ENCODE measurements around the gene PGM2L1. TPM values are rescaled to one million over a fixed set of nuclear protein-coding genes. Genes with fewer than 3 reads are reported as not detected.

PGM2L1 gene
- total and polyA plus RNA-seq, 10 donors, result 0.37 to 7.1 (median 4.9) TPM

DNA sequence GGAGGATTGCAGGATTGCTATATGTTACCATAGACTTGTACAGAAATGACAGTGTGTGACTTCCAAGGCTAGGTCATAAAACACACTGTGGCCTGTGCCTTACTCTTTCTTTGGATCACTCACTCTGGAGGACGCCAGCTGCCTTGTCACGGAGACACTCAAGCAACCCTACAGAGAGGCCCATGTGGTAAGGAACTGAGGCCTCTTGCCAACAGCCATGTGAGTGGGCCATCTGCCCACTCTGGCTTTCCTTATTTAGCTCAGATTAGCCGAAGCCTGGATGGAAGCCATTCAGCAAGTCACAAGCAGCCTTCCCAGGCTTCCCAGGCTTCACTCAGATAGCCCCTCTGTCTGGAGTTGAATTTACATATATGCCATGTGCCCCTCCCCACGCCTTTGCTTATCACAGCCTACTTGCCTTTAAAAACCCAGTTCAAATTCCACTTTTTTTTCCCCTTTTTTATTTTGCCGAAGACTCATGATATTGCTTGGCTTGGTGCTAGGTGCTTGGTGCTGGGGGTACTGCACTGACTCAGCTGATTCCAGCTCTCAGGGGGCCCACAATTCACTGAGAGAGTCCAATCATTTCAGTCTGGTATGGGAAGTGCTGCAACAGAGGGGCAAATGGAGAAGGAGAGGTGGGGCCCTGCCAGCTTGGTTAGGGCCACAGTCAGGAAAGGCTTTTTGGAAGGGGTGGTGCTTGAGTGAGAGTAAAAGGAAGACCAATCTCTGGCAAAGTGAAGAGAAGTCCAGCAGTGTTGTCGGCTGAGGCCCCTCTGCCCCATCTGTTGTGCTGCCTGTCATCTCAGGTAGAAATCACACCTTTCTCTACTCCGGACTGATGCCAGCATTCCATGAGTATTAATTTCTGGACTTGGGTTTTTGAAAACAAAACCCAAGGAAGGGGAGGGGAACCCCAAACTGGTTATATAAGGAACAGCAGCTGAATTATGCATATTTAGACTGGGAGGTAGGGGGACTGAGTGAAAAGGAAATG, 72.3 kb downstream of the PGM2L1 start:
- TF ChIP-seq, protein P1, sequence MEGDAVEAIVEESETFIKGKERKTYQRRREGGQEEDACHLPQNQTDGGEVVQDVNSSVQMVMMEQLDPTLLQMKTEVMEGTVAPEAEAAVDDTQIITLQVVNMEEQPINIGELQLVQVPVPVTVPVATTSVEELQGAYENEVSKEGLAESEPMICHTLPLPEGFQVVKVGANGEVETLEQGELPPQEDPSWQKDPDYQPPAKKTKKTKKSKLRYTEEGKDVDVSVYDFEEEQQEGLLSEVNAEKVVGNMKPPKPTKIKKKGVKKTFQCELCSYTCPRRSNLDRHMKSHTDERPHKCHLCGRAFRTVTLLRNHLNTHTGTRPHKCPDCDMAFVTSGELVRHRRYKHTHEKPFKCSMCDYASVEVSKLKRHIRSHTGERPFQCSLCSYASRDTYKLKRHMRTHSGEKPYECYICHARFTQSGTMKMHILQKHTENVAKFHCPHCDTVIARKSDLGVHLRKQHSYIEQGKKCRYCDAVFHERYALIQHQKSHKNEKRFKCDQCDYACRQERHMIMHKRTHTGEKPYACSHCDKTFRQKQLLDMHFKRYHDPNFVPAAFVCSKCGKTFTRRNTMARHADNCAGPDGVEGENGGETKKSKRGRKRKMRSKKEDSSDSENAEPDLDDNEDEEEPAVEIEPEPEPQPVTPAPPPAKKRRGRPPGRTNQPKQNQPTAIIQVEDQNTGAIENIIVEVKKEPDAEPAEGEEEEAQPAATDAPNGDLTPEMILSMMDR (IDR thresholded peaks at IDR 0.05 in 8 of 11, conservative IDR thresholded peaks at IDR 0.05 in 3 of 11), result no peak
- TF ChIP-seq POLR2A (IDR thresholded peaks at IDR 0.05) (no peak), POLR2AphosphoS5 (IDR thresholded peaks at IDR 0.05) (no peak)
- peaks cover 0 to 13% (median 8%) of the 10 kb centered on the region in 6 donors for H3K4me1 ChIP-seq
- H3K4me3 ChIP-seq, result no peak overlapping the region
- H3K27me3 ChIP-seq (replicated peaks in 1 of 7), result no peaks in the 10 kb centered on the region
- H3K27ac ChIP-seq, result no peak overlapping the region
- no peaks in the 10 kb centered on the region for H3K9me3 ChIP-seq
- 73 to 82% (median 77%) methylated on average over 7 of the region's 7 CpGs for WGBS, 5 donors
- H3K36me3 ChIP-seq, result no peaks in the 10 kb centered on the region
- intact Hi-C loops (cut with DNase I; ENCODE audit: low total_unique reads), result no loop called here
- DNase-seq, result no peak

DNA sequence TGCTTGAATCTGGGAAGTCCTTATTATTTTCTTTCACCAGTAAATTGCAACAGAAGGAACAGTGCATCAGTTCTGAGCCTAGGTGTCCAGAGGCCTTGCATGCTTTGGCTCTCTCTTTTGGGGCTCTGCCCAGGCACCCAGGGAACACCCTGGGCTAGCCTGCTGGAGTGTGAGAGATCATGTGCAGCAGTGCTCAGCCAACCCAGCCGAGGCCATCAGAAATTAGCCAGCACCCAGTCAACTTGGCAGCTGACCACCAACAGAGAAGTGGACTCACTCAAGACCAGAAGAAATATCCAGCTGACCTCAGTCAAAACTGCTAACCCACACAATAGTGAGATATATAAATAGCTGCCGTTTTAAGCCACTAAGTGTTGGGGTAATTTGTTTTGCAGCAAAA, 75.6 kb downstream of the PGM2L1 start:
- peaks cover 0 to 13% (median 8%) of the 10 kb centered on the region in 6 donors for H3K4me1 ChIP-seq
- H3K27ac ChIP-seq, result no peak overlapping the region
- WGBS, 5 donors, result 65 to 80% (median 77%) methylated on average over 2 of the region's 2 CpGs
- peaks cover 0 to 4% (median 0%) of the 10 kb centered on the region in 7 donors for H3K27me3 ChIP-seq (replicated peaks in 1 of 7)
- TF ChIP-seq, protein P1 (IDR thresholded peaks at IDR 0.05 in 8 of 11, conservative IDR thresholded peaks at IDR 0.05 in 3 of 11), result no peak
- no peak for TF ChIP-seq POLR2A (IDR thresholded peaks at IDR 0.05)
- no peak for TF ChIP-seq POLR2AphosphoS5 (IDR thresholded peaks at IDR 0.05)
- H3K9me3 ChIP-seq, result peaks cover 0 to 6% (median 3%) of the 10 kb centered on the region in 8 donors
- no peak for DNase-seq
- H3K4me3 ChIP-seq, result no peak overlapping the region
- intact Hi-C loops (cut with DNase I; ENCODE audit: low total_unique reads), result no loop called here
- no peaks in the 10 kb centered on the region for H3K36me3 ChIP-seq

DNA sequence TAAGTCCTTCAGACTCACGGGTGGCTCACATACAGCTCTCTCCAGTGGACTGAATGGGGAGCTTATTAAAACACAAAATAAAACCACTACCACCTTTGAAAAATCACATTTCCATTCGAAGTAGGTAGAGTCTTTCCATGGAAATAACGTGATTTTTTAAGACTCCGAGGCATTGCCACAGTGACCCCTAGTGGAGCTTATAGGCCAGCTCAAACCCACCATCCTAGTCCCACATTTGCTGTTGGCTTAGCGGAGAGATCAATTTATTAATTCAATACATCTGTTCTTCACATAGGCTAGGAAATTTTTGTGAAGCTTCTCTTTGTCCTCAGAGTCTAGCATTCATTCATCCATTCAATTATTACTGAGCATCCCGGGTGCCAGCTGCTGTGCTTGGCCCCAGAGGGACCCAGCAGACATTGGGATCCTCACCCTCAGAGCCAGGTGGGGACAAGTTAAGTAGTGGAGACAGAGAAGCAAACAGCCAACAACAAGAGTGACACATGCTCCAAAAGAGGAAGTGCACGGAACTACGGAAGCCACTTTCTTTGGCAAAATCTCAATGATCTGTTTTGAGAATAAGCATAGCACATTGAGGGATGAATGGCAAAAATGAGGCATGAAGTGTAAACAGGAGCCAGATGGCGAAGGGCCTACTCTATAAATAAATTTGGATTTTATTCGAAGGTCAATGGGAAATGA, 76.6 kb downstream of the PGM2L1 start:
- Histone ChIP-seq H3K4me3 (no peak overlapping the region), H3K9me3 (peaks cover 0 to 17% (median 14%) of the 10 kb centered on the region in 8 donors), H3K27ac (peak overlapping the region in 1 of 8 donors; percentile 10), H3K27me3 (replicated peaks in 1 of 7) (peaks cover 0 to 4% (median 0%) of the 10 kb centered on the region in 7 donors), H3K36me3 (no peaks in the 10 kb centered on the region), H3K4me1 (peaks cover 0 to 13% (median 8%) of the 10 kb centered on the region in 6 donors)
- no peak for DNase-seq
- 24 to 47% (median 41%) methylated on average over 10 of the region's 10 CpGs for WGBS, 5 donors
- intact Hi-C loops (cut with DNase I; ENCODE audit: low total_unique reads), result no loop called here
- TF ChIP-seq POLR2A (IDR thresholded peaks at IDR 0.05) (no peak), POLR2AphosphoS5 (IDR thresholded peaks at IDR 0.05) (no peak)
- TF ChIP-seq, protein P1 (IDR thresholded peaks at IDR 0.05 in 8 of 11, conservative IDR thresholded peaks at IDR 0.05 in 3 of 11), result peak in 7 of 11 experiments; percentile 10 to 48 (median 42)
